GM12878 (cell line): ENCODE measurements around the gene LIPN. TPM values are rescaled to one million over a fixed set of nuclear protein-coding genes. Genes with fewer than 3 reads are reported as not detected.

Experiments
- ATAC-seq: fragments of 200-7000 bp; cut with Tn5 transposase; 3 replicates; pipeline ENCODE4 v1.9.1; 2020; ENCODE audit warnings: mild to moderate bottlenecking, moderate library complexity
- BruUV-seq: library from RNA; stranded (reverse); fragments of 400-500 nt; replicated peaks from 2 replicates; lab custom pipeline; 2021; lab: Mats Ljungman, UMichigan
- CTCF ChIA-PET: fragments of 300-600 bp; sonication (Branson Sonifier 250); formaldehyde crosslinking; extraction: SDS; loops from one replicate; lab custom pipeline; 2021; ENCODE audit warnings: inconsistent platforms; lab: Yijun Ruan, JAX
- POLR2A ChIA-PET: fragments of 350-600 bp; formaldehyde crosslinking; extraction: SDS; loops from one replicate; lab custom pipeline; 2021; ENCODE audit warnings: inconsistent platforms; lab: Charles Lee
- RAD21 ChIA-PET: fragments of 300-600 bp; sonication (Branson Sonifier 250); formaldehyde crosslinking; loops from one replicate; lab custom pipeline; 2023; ENCODE audit warnings: antibody characterized with exemption; ENCODE audit not compliant: unreplicated experiment; lab: Charles Lee
- SMC1A ChIA-PET: fragments of 300-600 bp; sonication (Branson Sonifier 250); formaldehyde crosslinking; loops from one replicate; lab custom pipeline; 2023; ENCODE audit not compliant: unreplicated experiment, uncharacterized antibody; lab: Charles Lee
- DNase-seq: peaks from one replicate; pipeline ENCODE4 v3.0.0-alpha.2; 2011; ENCODE audit warnings: low read depth, low spot score
- FAIRE-seq: peaks from 3 replicates; lab custom pipeline; 2011; peaks lifted over from hg19 to GRCh38; lab: Jason Lieb, UNC
- H2AFZ ChIP-seq: 2 replicates; pipeline ENCODE4 v1.6.0; 2011; ENCODE audit warnings: low read depth, low read length, control low read depth; ENCODE audit not compliant: control insufficient read depth
- H3K27ac ChIP-seq: 2 replicates; pipeline ENCODE4 v1.5.1; 2011; ENCODE audit warnings: control low read depth; ENCODE audit not compliant: control insufficient read depth, insufficient read depth
- H3K27me3 ChIP-seq, 2 experiments: replicated peaks in 1 of 2; 2 replicates each; pipeline versions ENCODE4 v1.6.0 to v1.6.1; 2011; ENCODE audit warnings: low read length in 1 of 2; ENCODE audit not compliant: control insufficient read depth in 2 of 2, insufficient read depth in 2 of 2
- H3K36me3 ChIP-seq, 2 experiments: 2 replicates each; pipeline ENCODE4 v1.5.1; 2011; ENCODE audit warnings: low read length in 1 of 2; ENCODE audit not compliant: control insufficient read depth in 2 of 2, insufficient read depth in 2 of 2
- H3K4me1 ChIP-seq: 2 replicates; pipeline ENCODE4 v1.6.1; 2011; ENCODE audit warnings: mild to moderate bottlenecking, low read length, moderate library complexity, mixed read lengths; ENCODE audit not compliant: control insufficient read depth, insufficient read depth
- H3K4me2 ChIP-seq: 2 replicates; pipeline ENCODE4 v1.6.0; 2011; ENCODE audit warnings: control low read depth; ENCODE audit not compliant: control insufficient read depth, insufficient read depth
- H3K4me3 ChIP-seq: fragments of 200-600 bp; sonication (generic); 2 replicates; pipeline ENCODE4 v1.5.1; 2016
- H3K79me2 ChIP-seq: 2 replicates; pipeline ENCODE4 v1.6.0; 2011; ENCODE audit warnings: low read length; ENCODE audit not compliant: control insufficient read depth, insufficient read depth
- H3K9ac ChIP-seq: 2 replicates; pipeline ENCODE4 v1.8.0; 2011; ENCODE audit warnings: low read length, control low read depth, mixed read lengths; ENCODE audit not compliant: control insufficient read depth, insufficient read depth
- H3K9me3 ChIP-seq: replicated peaks from 3 replicates; pipeline ENCODE4 v1.5.1; 2011; ENCODE audit warnings: mild to moderate bottlenecking, low read length; ENCODE audit not compliant: control insufficient read depth, insufficient read depth
- H4K20me1 ChIP-seq: 2 replicates; pipeline ENCODE4 v1.6.0; 2011; ENCODE audit not compliant: control insufficient read depth, insufficient read depth
- ASH2L ChIP-seq: fragments of 300-600, 200-600 bp; sonication (generic); IDR thresholded peaks from 2 replicates; pipeline ENCODE4 v1.6.1; 2017; ENCODE audit warnings: low read depth, mild to moderate bottlenecking, borderline replicate concordance
- BHLHE40 ChIP-seq, 2 experiments: fragments of 450-650 bp in 1 of 2; IDR thresholded peaks; 2 replicates each; pipeline ENCODE4 v1.6.1; 2011 to 2017; ENCODE audit warnings: low read depth in 2 of 2, borderline replicate concordance in 1 of 2, improper control_type of control experiment in 1 of 2, low read length in 1 of 2, mild to moderate bottlenecking in 1 of 2
- CEBPZ ChIP-seq: fragments of 150-350 bp; IDR thresholded peaks from 2 replicates; pipeline ENCODE4 v1.6.1; 2016; ENCODE audit warnings: low read depth, low read length
- ESRRA ChIP-seq: IDR thresholded peaks from 2 replicates; pipeline ENCODE4 v1.6.1; 2012; ENCODE audit warnings: mild to moderate bottlenecking, low read length, improper control_type of control experiment
- FOXK2 ChIP-seq: fragments of 450-650 bp; IDR thresholded peaks from 2 replicates; pipeline ENCODE4 v1.6.1; 2017; ENCODE audit warnings: mild to moderate bottlenecking, moderate library complexity
- HDAC6 ChIP-seq: fragments of 200-600 bp; sonication (generic); IDR thresholded peaks from one replicate; pipeline ENCODE4 v1.8.0; 2017; ENCODE audit warnings: antibody characterized with exemption; ENCODE audit not compliant: unreplicated experiment
- JUNB ChIP-seq: IDR thresholded peaks from 2 replicates; pipeline ENCODE4 v1.6.1; 2016; ENCODE audit warnings: antibody characterized with exemption, mild to moderate bottlenecking
- MTA2 ChIP-seq: fragments of 450-650 bp; IDR thresholded peaks from 2 replicates; pipeline ENCODE4 v1.6.1; 2016; ENCODE audit warnings: low read depth, mild to moderate bottlenecking, moderate library complexity
- NFYB ChIP-seq: IDR thresholded peaks from 2 replicates; pipeline ENCODE4 v1.6.1; 2011; ENCODE audit warnings: low read depth, mild to moderate bottlenecking, low read length, improper control_type of control experiment, moderate library complexity; ENCODE audit not compliant: insufficient read depth
- RAD21 ChIP-seq: IDR thresholded peaks from 2 replicates; pipeline ENCODE4 v1.6.1; 2011; ENCODE audit warnings: mild to moderate bottlenecking, low read depth, low read length, moderate library complexity; ENCODE audit not compliant: insufficient read depth
- RBBP5 ChIP-seq: fragments of 200-600 bp; sonication (generic); conservative IDR thresholded peaks from 2 replicates; pipeline ENCODE4 v1.6.1; 2016
- RELA ChIP-seq: fragments of 450-650 bp; IDR thresholded peaks from 2 replicates; pipeline ENCODE4 v1.8.0; 2014; ENCODE audit warnings: borderline replicate concordance; ENCODE audit not compliant: partially characterized antibody
- RUNX3 ChIP-seq: IDR thresholded peaks from 2 replicates; pipeline ENCODE4 v1.6.1; 2012; ENCODE audit warnings: low read length, inconsistent platforms
- SKIL ChIP-seq: fragments of 450-650 bp; IDR thresholded peaks from 2 replicates; pipeline ENCODE4 v1.6.1; 2017; ENCODE audit warnings: mild to moderate bottlenecking, low read depth, inconsistent platforms; ENCODE audit not compliant: poor library complexity, severe bottlenecking
- SPI1 ChIP-seq: IDR thresholded peaks from 2 replicates; pipeline ENCODE4 v1.6.1; 2011; ENCODE audit warnings: low read depth, mild to moderate bottlenecking, low read length, moderate library complexity, borderline replicate concordance; ENCODE audit not compliant: insufficient read depth
- TBL1XR1 ChIP-seq: IDR thresholded peaks from 2 replicates; pipeline ENCODE4 v1.6.1; 2012; ENCODE audit warnings: low read depth, low read length, improper control_type of control experiment
- ZNF274 ChIP-seq: IDR thresholded peaks from one replicate; pipeline ENCODE4 v1.8.0; 2011; ENCODE audit not compliant: insufficient read length, insufficient read depth
- ZNF384 ChIP-seq: IDR thresholded peaks from 2 replicates; pipeline ENCODE4 v1.6.1; 2012; ENCODE audit warnings: low read depth, mild to moderate bottlenecking, low read length, improper control_type of control experiment, borderline replicate concordance
- WGBS: methylation state at CpG from one replicate; pipeline ENCODE4 v1.1.6; 2016; ENCODE audit warnings: low lambda C conversion rate; ENCODE audit not compliant: insufficient replicate concordance, insufficient coverage; ENCODE audit errors: missing lambda C conversion rate; 5-methylcytosine and 5-hydroxymethylcytosine counted together
- in situ Hi-C: fragments of 300-500 bp; cut with MboI; formaldehyde crosslinking; loops from 9 replicates; pipeline ENCODE4 v1.14.3; 2018; ENCODE audit warnings: mixed read lengths
- intact Hi-C: fragments of 100-400 bp; cut with micrococcal nuclease; formaldehyde crosslinking; loops from one replicate; pipeline ENCODE4 v1.14.2; 2022; ENCODE audit not compliant: unreplicated experiment
- polyA plus RNA-seq, 11 experiments: library from polyadenylated mRNA; depleted of rRNA in 4 of 11; unstranded in 6 of 11; stranded (reverse) in 5 of 11; fragments of >200 nt; fragmentation: Nextera tagmentation in 4 of 11; fragmentation: Illumina TruSeq in 1 of 11; extraction: Ambion mirVana in 4 of 11; extraction: Trizol in 1 of 11; gene quantifications; 1 replicate in 1 of 11; 2 replicates in 10 of 11; pipeline versions ENCODE4 v1.2.1 to v1.2.3, GENCODE V29; 2011 to 2016; ENCODE audit warnings: inconsistent platforms in 2 of 11, missing spikeins in 2 of 11, low read depth in 1 of 11
- total RNA-seq, 4 experiments: library from RNA; depleted of rRNA in 3 of 4; stranded (reverse); fragments of >200 nt in 3 of 4; fragmentation: Illumina TruSeq in 1 of 4; extraction: Trizol in 1 of 4; gene quantifications; 2 replicates each; pipeline versions ENCODE4 v1.2.1 to v1.2.3, GENCODE V29; 2013 to 2021

The LIPN gene
- total and polyA plus RNA-seq, 10 of the 15 experiments (the other 5 are each of a cell fraction or from before 2014, with no cell fraction given): 0.06 to 0.23 TPM; not detected in 8

GRCh38 chr10:88810196-88810961 is 50.6 kb downstream of the LIPN start:
- Histone ChIP-seq H3K9me3 (no peaks in the 10 kb centered on the region), H2AFZ (no peak overlapping the region; the same call in 1 of the 2 replicates), H3K27me3 (peaks cover 0 to 2% of the 10 kb centered on the region in 2 experiments; a peak in 2 of 4 replicates), H3K36me3 (no peaks in the 10 kb centered on the region), H4K20me1 (no peaks in the 10 kb centered on the region), H3K4me2 (no peak overlapping the region), H3K9ac (no peak overlapping the region), H3K27ac (no peak overlapping the region), H3K4me3 (no peak overlapping the region), H3K4me1 (no peaks in the 10 kb centered on the region), H3K79me2 (no peaks in the 10 kb centered on the region)
- 20% methylated on average over 5 of the region's 5 CpGs for WGBS
- in situ Hi-C loops: loop anchor here (5.0 kb wide), 1 partner anchor 238 kb away; no protein-coding TSS in a partner anchor
- BruUV-seq: no TSS peak
- intact Hi-C loops: loop anchor here (1.0 to 5.0 kb wide), 4 partner anchors 83 to 245 kb away; partner anchors contain the start of gene RNLS
- ChIA-PET CTCF (interaction anchor here (0.6 to 7.3 kb wide), 48 partner anchors 8 to 1098 kb away, joined by 3 to 71 read pairs (median 4); partner anchors contain the start of gene RNLS), RAD21 (interaction anchor here (0.7 to 4.0 kb wide), 15 partner anchors 11 to 960 kb away, joined by 3 to 20 read pairs (median 5); no protein-coding TSS in a partner anchor), SMC1A (interaction anchor here (0.6 to 2.9 kb wide), 30 partner anchors 11 to 972 kb away, joined by 3 to 20 read pairs (median 4); partner anchors contain the start of gene LIPN), POLR2A (interaction anchor here (0.7 to 0.9 kb wide), 3 partner anchors 14 to 113 kb away, joined by 3 to 4 read pairs (median 4); no protein-coding TSS in a partner anchor)
- DNase-seq (no peak), FAIRE-seq (peak; percentile 83), ATAC-seq (peak; percentile 91)
- TF ChIP-seq JUNB (peak; percentile 58), ASH2L (no peak), RELA (no peak), NFYB (no peak), ESRRA (0 out of 2 replicates have a peak, but pooled peaks have one; percentile 41), FOXK2 (no peak), HDAC6 (no peak), RAD21 (peak; percentile 79), RBBP5 (no peak), RUNX3 (peak; percentile 13; the same call in 1 of the 2 replicates), SPI1 (no peak), MTA2 (no peak), BHLHE40 (IDR thresholded peaks at IDR 0.05; ENCODE audit: borderline replicate concordance in 1 of 2, low read depth in 2 of 2, low read length in 1 of 2) (peak; percentile 12 to 47; a peak in 2 of 4 replicates), SKIL (no peak), ZNF384 (peak; percentile 93), TBL1XR1 (no peak), ZNF274 (no peak), CEBPZ (no peak)
